GM12874 (cell line): ENCODE measurements around the gene NOTO.

Experiments
- CTCF ChIP-seq: IDR thresholded peaks from 2 replicates; pipeline ENCODE4 v1.5.1; 2011; ENCODE audit warnings: low read depth, mild to moderate bottlenecking, control low read depth, low read length, moderate library complexity; ENCODE audit not compliant: insufficient read depth

NOTO gene

GRCh38 chr2:73202156-73203054 lies at the start of gene NOTO:
NOTO (plus strand) TSS chr2:73202574; CDS start chr2:73202667, 93 bp downstream.
- no peak for TF ChIP-seq CTCF

- TF ChIP-seq CTCF: peak; percentile 52
Measured at GRCh38 chr2:73156539-73157124, 45.7 kb upstream of the NOTO start.

DNA sequence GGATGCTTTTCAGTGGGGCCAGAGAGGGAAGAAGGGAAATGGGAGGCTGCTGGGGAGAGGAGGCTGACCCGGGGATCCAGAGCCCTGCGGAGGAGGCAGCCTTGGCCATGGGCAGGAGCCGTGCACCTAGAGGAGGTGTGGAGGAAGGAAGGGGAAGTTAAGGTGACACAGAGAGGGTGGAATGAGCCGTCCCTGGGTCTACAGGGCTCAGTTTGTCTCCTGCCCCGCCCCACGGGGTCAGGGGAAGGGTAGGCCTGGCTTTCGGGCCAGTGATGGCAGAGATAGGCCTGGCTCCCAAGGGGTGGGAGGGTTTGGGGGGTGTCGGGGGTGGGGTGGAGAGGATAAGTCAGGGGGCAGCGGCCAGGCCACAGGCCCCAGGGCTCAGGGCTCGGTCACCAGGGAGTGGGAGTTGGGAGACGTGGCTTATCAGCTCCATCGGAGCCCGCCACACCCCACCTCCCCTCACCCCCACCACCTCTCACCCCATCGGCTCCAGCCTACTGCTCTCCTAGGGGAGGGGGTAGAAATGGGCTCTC lies 39.5 kb upstream of the NOTO start:
- TF ChIP-seq CTCF: no peak

- peak; percentile 79 for TF ChIP-seq CTCF
Measured at GRCh38 chr2:73163483-73164367, 38.6 kb upstream of the NOTO start.

GRCh38 chr2:73172963-73173362 lies 29.4 kb upstream of the NOTO start:
- TF ChIP-seq CTCF: no peak

GRCh38 chr2:73173781-73174180 lies 28.6 kb upstream of the NOTO start:
- TF ChIP-seq CTCF: no peak

- no peak for TF ChIP-seq CTCF
Measured at GRCh38 chr2:73174244-73174643, 28.1 kb upstream of the NOTO start.
